Body of pancreas (tissue), 4 donors: Measurements from ENCODE around the gene CETN2. TPM values are rescaled to one million over a fixed set of nuclear protein-coding genes. Genes with fewer than 3 reads are reported as not detected.
"Not testable (repeated sequence)": the region's sequence is repeated elsewhere in the genome, so short reads cannot be mapped to it uniquely, and the experiment has no call there.

ENCODE experiments used
- ATAC-seq: fragments of 150-250 bp; one replicate; pipeline ENCODE4 v1.9.1; 2016
- DNase-seq, 4 donors: peaks; one replicate each; pipeline ENCODE4 v3.0.0-alpha.2; 2019
- H3K27ac ChIP-seq, 4 donors: fragments of 200-600 bp; sonication (generic); 1 replicate in 3 of 4; 2 replicates in 1 of 4; pipeline versions ENCODE4 v1.5.1 to v1.6.1; 2016 to 2019; ENCODE audit warnings: mild to moderate bottlenecking in 1 of 4, mixed read lengths in 1 of 4, moderate library complexity in 1 of 4
- H3K27me3 ChIP-seq, 2 donors: fragments of 200-600 bp; sonication (generic); one replicate each; pipeline ENCODE4 v1.6.0; 2016; ENCODE audit warnings: mild to moderate bottlenecking in 1 of 2
- H3K36me3 ChIP-seq, 2 donors: fragments of 200-600 bp; sonication (generic); replicated peaks in 1 of 2; 2 replicates each; pipeline ENCODE4 v1.5.1; 2016; ENCODE audit warnings: low read depth in 2 of 2; ENCODE audit not compliant: insufficient read depth in 1 of 2
- H3K4me1 ChIP-seq: fragments of 200-600 bp; sonication (generic); one replicate; pipeline ENCODE4 v1.6.0; 2016
- H3K4me3 ChIP-seq, 2 donors: fragments of 200-600 bp; sonication (generic); 1 replicate in 1 of 2; 2 replicates in 1 of 2; pipeline ENCODE4 v1.5.1; 2016 to 2019
- H3K9me3 ChIP-seq, 3 donors: fragments of 200-600 bp; sonication (generic); 1 replicate in 2 of 3; 2 replicates in 1 of 3; pipeline ENCODE4 v1.5.1; 2016
- POLR2A ChIP-seq, 3 donors: fragments of 450-650 bp; IDR thresholded peaks; one replicate each; pipeline ENCODE4 v1.6.1; 2016; ENCODE audit warnings: antibody characterized with exemption in 3 of 3, mild to moderate bottlenecking in 2 of 3
- WGBS, 2 donors: methylation state at CpG; one replicate each; pipeline ENCODE4 v1.1.5; 2017; 5-methylcytosine and 5-hydroxymethylcytosine counted together
- intact Hi-C: fragments of 100-400 bp; cut with DNase I; formaldehyde crosslinking; loops from one replicate; pipeline ENCODE4 v1.15.1; 2023
- total RNA-seq, 2 donors: library from RNA; depleted of rRNA; stranded (reverse); fragments of >200 nt; gene quantifications; one replicate each; pipeline ENCODE4 v1.1.0, GENCODE V29; 2016
- TF ChIP-seq, protein P1 (sequence below), 7 experiments: fragments of 450-650 bp in 4 of 7; fragments of 200-600 bp in 3 of 7; sonication (generic) in 3 of 7; IDR thresholded peaks; one replicate each; pipeline ENCODE4 v1.5.1; 2016 to 2019; ENCODE audit warnings: antibody characterized with exemption in 7 of 7

The CETN2 gene
- total RNA-seq, 2 donors from 2014 or later, result 15.0 to 17.8 TPM

DNA sequence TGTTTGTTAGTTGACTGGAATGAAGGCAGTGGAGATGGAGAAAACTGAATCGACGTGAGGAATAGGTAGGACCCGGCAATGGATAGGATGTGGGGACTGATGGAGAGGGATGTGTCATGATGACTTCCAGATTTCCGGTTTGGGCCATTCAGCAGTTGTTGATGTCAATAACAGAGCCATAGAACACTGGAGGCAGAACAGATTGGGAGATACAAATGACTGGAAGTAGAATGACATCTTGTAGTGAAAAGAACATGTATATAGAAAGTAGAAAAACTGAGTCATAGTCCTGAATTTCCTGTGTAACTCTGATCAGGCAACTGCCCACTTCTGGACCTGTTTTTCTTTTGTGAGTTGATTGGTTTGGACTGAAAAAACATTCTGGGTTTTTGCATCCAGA, 24.5 kb downstream of the CETN2 start:
- H3K4me3 ChIP-seq, result no peak overlapping the region
- intact Hi-C loops, result no loop called here
- H3K27ac ChIP-seq, result no peak overlapping the region
- ATAC-seq, result no peak
- H3K9me3 ChIP-seq, result no peaks in the 10 kb centered on the region
- no peaks in the 10 kb centered on the region for H3K36me3 ChIP-seq
- DNase-seq, result no peak
- WGBS, 2 donors, result 71 to 74% methylated on average over 4 of the region's 4 CpGs
- no peaks in the 10 kb centered on the region for H3K27me3 ChIP-seq
- TF ChIP-seq, protein P1, sequence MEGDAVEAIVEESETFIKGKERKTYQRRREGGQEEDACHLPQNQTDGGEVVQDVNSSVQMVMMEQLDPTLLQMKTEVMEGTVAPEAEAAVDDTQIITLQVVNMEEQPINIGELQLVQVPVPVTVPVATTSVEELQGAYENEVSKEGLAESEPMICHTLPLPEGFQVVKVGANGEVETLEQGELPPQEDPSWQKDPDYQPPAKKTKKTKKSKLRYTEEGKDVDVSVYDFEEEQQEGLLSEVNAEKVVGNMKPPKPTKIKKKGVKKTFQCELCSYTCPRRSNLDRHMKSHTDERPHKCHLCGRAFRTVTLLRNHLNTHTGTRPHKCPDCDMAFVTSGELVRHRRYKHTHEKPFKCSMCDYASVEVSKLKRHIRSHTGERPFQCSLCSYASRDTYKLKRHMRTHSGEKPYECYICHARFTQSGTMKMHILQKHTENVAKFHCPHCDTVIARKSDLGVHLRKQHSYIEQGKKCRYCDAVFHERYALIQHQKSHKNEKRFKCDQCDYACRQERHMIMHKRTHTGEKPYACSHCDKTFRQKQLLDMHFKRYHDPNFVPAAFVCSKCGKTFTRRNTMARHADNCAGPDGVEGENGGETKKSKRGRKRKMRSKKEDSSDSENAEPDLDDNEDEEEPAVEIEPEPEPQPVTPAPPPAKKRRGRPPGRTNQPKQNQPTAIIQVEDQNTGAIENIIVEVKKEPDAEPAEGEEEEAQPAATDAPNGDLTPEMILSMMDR (IDR thresholded peaks at IDR 0.05), result no peak
- TF ChIP-seq POLR2A (IDR thresholded peaks at IDR 0.05), result no peak
- H3K4me1 ChIP-seq, result no peaks in the 10 kb centered on the region

DNA sequence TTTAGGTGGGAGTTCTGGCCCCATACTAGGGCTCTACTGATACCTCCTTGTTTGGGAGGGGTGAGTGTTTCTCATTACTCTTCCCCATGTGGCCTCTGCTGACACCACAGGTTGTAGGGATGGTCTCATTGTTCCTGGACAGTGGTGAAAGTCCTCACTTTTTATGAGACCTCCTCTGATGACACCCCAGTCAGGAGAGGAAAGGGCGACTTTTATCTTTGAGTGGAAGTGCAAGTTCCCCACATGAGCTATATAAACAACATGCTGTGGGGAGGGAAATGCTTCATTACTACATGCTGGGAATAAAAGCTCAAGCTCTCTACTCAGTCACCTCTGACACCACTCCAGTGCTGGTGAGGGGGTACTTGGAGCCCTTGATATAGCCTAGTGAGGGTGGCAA, 31.6 kb downstream of the CETN2 start:
- intact Hi-C loops, result no loop called here

DNA sequence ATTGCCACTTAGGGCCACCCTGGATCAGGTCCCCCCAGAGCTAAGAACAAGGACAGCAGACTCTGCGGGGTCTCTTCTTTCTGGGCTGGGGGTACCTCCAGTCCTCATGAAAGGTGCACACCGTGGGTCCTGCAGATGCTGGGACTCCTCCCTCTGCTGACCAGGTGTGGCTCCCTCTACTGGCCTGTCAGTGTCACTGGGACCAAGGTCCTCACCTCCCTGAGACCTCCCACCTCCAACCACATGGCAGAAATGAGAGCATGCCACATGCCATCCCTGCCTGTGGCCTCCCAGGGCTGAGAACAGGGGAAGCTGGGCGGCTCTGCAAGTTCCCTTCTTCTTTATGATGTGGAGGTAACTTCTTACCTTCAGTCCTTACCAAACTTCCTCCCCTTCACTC, 43.5 kb downstream of the CETN2 start:
- H3K36me3 ChIP-seq, intact Hi-C loops, ATAC-seq, DNase-seq, H3K27me3 ChIP-seq, H3K27ac ChIP-seq, H3K9me3 ChIP-seq, H3K4me1 ChIP-seq, H3K4me3 ChIP-seq: not testable (repeated sequence)
- no CpG with 5 or more reads among the region's 3 CpGs for WGBS, 2 donors

More for the DNA sequence above, 31.6 kb downstream of the CETN2 start:
- Histone ChIP-seq H3K27ac (no peak overlapping the region), H3K27me3 (no peaks in the 10 kb centered on the region), H3K36me3 (no peaks in the 10 kb centered on the region), H3K9me3 (no peaks in the 10 kb centered on the region), H3K4me3 (no peak overlapping the region), H3K4me1 (no peaks in the 10 kb centered on the region)
- ATAC-seq (no peak), DNase-seq (no peak)
- 43% methylated on average over 1 of the region's 1 CpG; no CpG with 5 or more reads in 1 of the 2 donors for WGBS, 2 donors
- no peak for TF ChIP-seq POLR2A (IDR thresholded peaks at IDR 0.05)
- TF ChIP-seq, protein P1 (IDR thresholded peaks at IDR 0.05), result no peak

Other genes starting within 250 kb of the CETN2 start
- not detected for gene GABRQ, start 192.9 kb downstream of the CETN2 start, total RNA-seq
- gene MAGEA3, start 132.0 kb downstream of the CETN2 start, total RNA-seq, result not detected
- gene CSAG2, start 121.5 kb downstream of the CETN2 start, total RNA-seq, result not detected
- gene MAGEA2B, start 116.1 kb downstream of the CETN2 start, total RNA-seq, result not detected
- not detected for gene CSAG1, start 97.0 kb downstream of the CETN2 start, total RNA-seq
- gene MAGEA12, start 97.0 kb downstream of the CETN2 start, total RNA-seq, result not detected
- not detected for gene MAGEA2, start 76.9 kb downstream of the CETN2 start, total RNA-seq
- gene CSAG3, start 71.5 kb downstream of the CETN2 start, total RNA-seq, result not detected
- not detected for gene MAGEA6, start 61.1 kb downstream of the CETN2 start, total RNA-seq
- 10 to 100 TPM in 1 of 2 donors, 1 to 10 TPM in 1; 3.4 to 20.1 TPM for gene NSDHL, start 306 bp upstream of the CETN2 start, total RNA-seq
- gene ZNF185, start 67.3 kb upstream of the CETN2 start, total RNA-seq, result 1 to 10 TPM; 2.0 to 6.5 TPM
- not detected for gene PNMA5, start 163.4 kb upstream of the CETN2 start, total RNA-seq
- under 1 TPM; 0.26 to 0.33 TPM for gene PNMA3, start 225.7 kb upstream of the CETN2 start, total RNA-seq
- gene PNMA6A, start 241.7 kb upstream of the CETN2 start, total RNA-seq, result 1 to 10 TPM; 1.3 to 2.1 TPM